ENCODE measurements around the gene NATD1. TPM values are rescaled to one million over a fixed set of nuclear protein-coding genes. Genes with fewer than 3 reads are reported as not detected.
A peak's percentile ranks its signal among the peaks of the same experiment; 100 is the strongest.

Gene NATD1
- total RNA-seq, 1 experiment from 2014 or later = 7.3 TPM

DNA sequence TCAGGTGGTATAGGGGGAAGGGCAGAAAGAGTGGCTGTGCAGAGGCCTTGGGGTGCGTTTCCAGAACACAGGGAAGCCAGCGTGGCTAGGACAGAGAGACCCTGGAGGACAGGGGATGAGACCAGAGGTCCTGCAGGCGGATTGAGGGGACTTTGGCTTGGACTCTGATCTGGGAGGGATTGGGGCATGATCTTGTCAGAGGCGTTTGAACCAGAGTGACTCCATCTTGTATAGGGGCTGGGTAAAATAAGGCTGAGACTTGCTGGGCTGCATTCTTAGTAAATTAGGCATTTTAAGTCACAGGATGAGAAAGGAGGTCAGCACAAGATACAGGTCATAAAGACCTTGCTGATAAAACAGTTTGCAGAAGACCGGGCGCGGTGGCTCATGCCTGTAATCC is 5.4 kb upstream of the NATD1 start:
- TF ChIP-seq, protein P1, sequence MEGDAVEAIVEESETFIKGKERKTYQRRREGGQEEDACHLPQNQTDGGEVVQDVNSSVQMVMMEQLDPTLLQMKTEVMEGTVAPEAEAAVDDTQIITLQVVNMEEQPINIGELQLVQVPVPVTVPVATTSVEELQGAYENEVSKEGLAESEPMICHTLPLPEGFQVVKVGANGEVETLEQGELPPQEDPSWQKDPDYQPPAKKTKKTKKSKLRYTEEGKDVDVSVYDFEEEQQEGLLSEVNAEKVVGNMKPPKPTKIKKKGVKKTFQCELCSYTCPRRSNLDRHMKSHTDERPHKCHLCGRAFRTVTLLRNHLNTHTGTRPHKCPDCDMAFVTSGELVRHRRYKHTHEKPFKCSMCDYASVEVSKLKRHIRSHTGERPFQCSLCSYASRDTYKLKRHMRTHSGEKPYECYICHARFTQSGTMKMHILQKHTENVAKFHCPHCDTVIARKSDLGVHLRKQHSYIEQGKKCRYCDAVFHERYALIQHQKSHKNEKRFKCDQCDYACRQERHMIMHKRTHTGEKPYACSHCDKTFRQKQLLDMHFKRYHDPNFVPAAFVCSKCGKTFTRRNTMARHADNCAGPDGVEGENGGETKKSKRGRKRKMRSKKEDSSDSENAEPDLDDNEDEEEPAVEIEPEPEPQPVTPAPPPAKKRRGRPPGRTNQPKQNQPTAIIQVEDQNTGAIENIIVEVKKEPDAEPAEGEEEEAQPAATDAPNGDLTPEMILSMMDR (conservative IDR thresholded peaks at IDR 0.05) = no peak
- Histone ChIP-seq H2BK5ac (ENCODE audit: insufficient read length, low read length) (no peak overlapping the region), H3K27me3 (ENCODE audit: insufficient read depth, low read length) (no peaks in the 10 kb centered on the region), H3K23ac (ENCODE audit: insufficient read length, low read depth, low read length) (no peak overlapping the region), H3K27ac (ENCODE audit: insufficient read length, low read depth, low read length) (no peak overlapping the region), H4K8ac (replicated peaks; ENCODE audit: insufficient read length, low read depth, low read length) (no peak overlapping the region), H3K56ac (ENCODE audit: insufficient read length, low read depth, low read length) (no peak overlapping the region), H3K4me2 (ENCODE audit: insufficient read depth, insufficient read length, low read length) (no peak overlapping the region), H3K4ac (ENCODE audit: low read depth, low read length) (no peak overlapping the region), H3K79me1 (ENCODE audit: insufficient read depth, low read depth, low read length, poor library complexity, severe bottlenecking) (no peaks in the 10 kb centered on the region), H2BK20ac (ENCODE audit: low read depth, low read length, poor library complexity, severe bottlenecking) (no peak overlapping the region), H2BK12ac (ENCODE audit: insufficient read length, low read depth, low read length) (no peak overlapping the region), H4K91ac (ENCODE audit: insufficient read length, low read depth, low read length) (no peak overlapping the region), H4K20me1 (ENCODE audit: control insufficient read depth, insufficient read depth, insufficient read length) (no peaks in the 10 kb centered on the region), H2BK120ac (ENCODE audit: low read depth, low read length, poor library complexity, severe bottlenecking) (no peak overlapping the region), H3K18ac (ENCODE audit: insufficient read length, low read depth, low read length) (no peak overlapping the region), H3K79me2 (ENCODE audit: insufficient read depth, low read length) (no peaks in the 10 kb centered on the region), H3K9me3 (ENCODE audit: control insufficient read depth, low read depth, low read length) (no peaks in the 10 kb centered on the region), H3T11ph (ENCODE audit: low read length) (no peak overlapping the region), H3K14ac (ENCODE audit: insufficient read depth, low read length) (peak overlapping the region; percentile 66; the same call in 1 of the 2 replicates), H3K23me2 (ENCODE audit: insufficient read length, low read depth, low read length, poor library complexity, severe bottlenecking) (peaks cover under 1% of the 10 kb centered on the region), H2BK15ac (ENCODE audit: low read depth, low read length) (peak overlapping the region; percentile 55; the same call in 1 of the 2 replicates), H3K9ac (ENCODE audit: extremely low read depth, insufficient read length, low read length) (no peak overlapping the region), H2AK5ac (ENCODE audit: insufficient read length, low read length) (no peak overlapping the region), H4K5ac (ENCODE audit: insufficient read length, low read depth, low read length) (no peak overlapping the region), H3K4me1 (ENCODE audit: insufficient read depth, low read length) (no peaks in the 10 kb centered on the region), H2AFZ (ENCODE audit: low read length) (no peak overlapping the region)
- Mint-ChIP-seq H3K27me3 (ENCODE audit: low read depth) (no peaks in the 10 kb centered on the region; the same call in 1 of the 2 replicates), H3K4me3 (no peak overlapping the region), H3K4me1 (peaks cover 24 to 37% of the 10 kb centered on the region in 2 experiments), H3K27ac (peak overlapping the region in 2 of 3 experiments; percentile 39 to 97; a peak in 3 of 7 replicates), H3K9me3 (peaks cover 4 to 5% of the 10 kb centered on the region in 2 experiments; a peak in 2 of 5 replicates), H3K36me3 (ENCODE audit: insufficient read depth in 1 of 3, low read depth in 3 of 3) (no peaks in the 10 kb centered on the region)
- no CpG with 5 or more reads among the region's 7 CpGs for WGBS (ENCODE audit: extremely low coverage, insufficient read length, low lambda C conversion rate)
- no peak for DNase-seq
